Activated CD8-positive, alpha-beta memory T cell treated with anti-CD3 and anti-CD28 coated beads, Interleukin-2, amount 10 ng/mL, durations not matched to agents 7 days and 5 days (primary cell): ENCODE results near the gene MRFAP1. TPM values are rescaled to one million over a fixed set of nuclear protein-coding genes. Genes with fewer than 3 reads are reported as not detected.
A peak's percentile ranks its signal among the peaks of the same experiment; 100 is the strongest.

Experiments
- ATAC-seq: fragments of 150-1000 bp; cut with Tn5 transposase; one replicate; pipeline ENCODE4 v1.10.0; 2021; ENCODE audit warnings: moderate library complexity
- CTCF ChIA-PET: fragments of 350-600 bp; sonication (Branson Sonifier 250); formaldehyde crosslinking; loops from one replicate; lab custom pipeline; 2021; ENCODE audit warnings: antibody characterized with exemption; lab: Charles Lee
- DNase-seq: peaks from one replicate; pipeline ENCODE4 v3.0.0-alpha.2; 2020
- H3K27ac Mint-ChIP-seq: one replicate; pipeline ENCODE4 v1.8.0; 2021; ENCODE audit warnings: mild to moderate bottlenecking, mixed read lengths
- H3K27me3 Mint-ChIP-seq: one replicate; pipeline ENCODE4 v1.8.0; 2021; ENCODE audit warnings: mixed read lengths
- H3K36me3 Mint-ChIP-seq: one replicate; pipeline ENCODE4 v1.8.0; 2021; ENCODE audit warnings: mild to moderate bottlenecking, mixed read lengths
- H3K4me1 Mint-ChIP-seq: one replicate; pipeline ENCODE4 v1.8.0; 2021; ENCODE audit warnings: mixed read lengths
- H3K4me3 Mint-ChIP-seq: one replicate; pipeline ENCODE4 v1.8.0; 2021; ENCODE audit warnings: mild to moderate bottlenecking, moderate library complexity, mixed read lengths
- H3K9me3 Mint-ChIP-seq: one replicate; pipeline ENCODE4 v1.8.0; 2022; ENCODE audit warnings: low read depth, mixed read lengths
- total RNA-seq, 2 experiments: library from RNA; stranded (reverse); gene quantifications; one replicate each; pipeline ENCODE4 v1.2.3, GENCODE V29; 2021

MRFAP1 gene
- total RNA-seq, result 100 to 1,000 TPM; 109 to 122 TPM

DNA sequence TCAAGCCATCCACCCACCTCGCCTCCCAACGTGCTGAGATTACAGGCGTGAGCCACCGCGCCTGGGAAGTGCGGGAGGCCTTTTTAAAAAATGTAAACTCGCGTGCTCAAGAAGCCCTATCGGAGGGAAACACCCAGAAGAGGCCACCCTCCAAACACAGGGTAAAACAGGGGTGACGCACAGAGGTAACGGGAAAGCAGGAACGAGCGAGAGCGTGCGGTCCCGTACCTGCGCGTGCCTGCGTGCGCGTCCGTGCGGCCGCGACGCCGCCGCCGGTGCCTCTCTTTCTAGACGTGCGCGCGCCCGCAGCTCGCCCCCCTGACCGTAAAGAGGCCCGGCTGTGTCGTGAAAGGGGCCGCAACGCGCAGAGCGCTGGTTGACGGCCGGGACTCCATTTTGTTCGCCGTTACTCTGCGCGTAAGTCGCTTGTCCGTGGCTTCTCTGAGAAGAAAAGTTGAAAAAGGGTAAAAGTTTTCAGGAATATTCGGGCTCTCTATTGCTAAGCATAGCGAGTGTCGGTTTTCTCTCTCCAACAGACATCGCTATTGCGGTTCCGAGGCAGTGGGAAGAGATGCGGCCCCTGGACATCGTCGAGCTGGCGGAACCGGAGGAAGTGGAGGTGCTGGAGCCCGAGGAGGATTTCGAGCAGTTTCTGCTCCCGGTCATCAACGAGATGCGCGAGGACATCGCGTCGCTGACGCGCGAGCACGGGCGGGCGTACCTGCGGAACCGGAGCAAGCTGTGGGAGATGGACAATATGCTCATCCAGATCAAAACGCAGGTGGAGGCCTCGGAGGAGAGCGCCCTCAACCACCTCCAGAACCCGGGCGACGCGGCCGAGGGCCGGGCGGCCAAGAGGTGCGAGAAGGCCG, at the start of gene MRFAP1:
MRFAP1 (plus strand) TSS at position 394 of the 872 bp plus-strand sequence; CDS start at position 572, 178 bp downstream.
- H3K9me3 Mint-ChIP-seq, result no peaks in the 10 kb centered on the region
- peak; percentile 96 for DNase-seq
- ATAC-seq, result peak; percentile 83
- peaks cover 35% of the 10 kb centered on the region for H3K36me3 Mint-ChIP-seq
- H3K27me3 Mint-ChIP-seq, result no peaks in the 10 kb centered on the region
- CTCF ChIA-PET, result interaction anchor here (0.6 to 4.0 kb wide), 8 partner anchors 19 to 234 kb away, joined by 3 to 29 read pairs (median 5); partner anchors contain the start of gene BLOC1S4
- H3K4me3 Mint-ChIP-seq, result peak within 1 kb of the TSS; percentile 99
- H3K27ac Mint-ChIP-seq, result peak within 1 kb of the TSS; percentile 100
- peaks cover 23% of the 10 kb centered on the region for H3K4me1 Mint-ChIP-seq

DNA sequence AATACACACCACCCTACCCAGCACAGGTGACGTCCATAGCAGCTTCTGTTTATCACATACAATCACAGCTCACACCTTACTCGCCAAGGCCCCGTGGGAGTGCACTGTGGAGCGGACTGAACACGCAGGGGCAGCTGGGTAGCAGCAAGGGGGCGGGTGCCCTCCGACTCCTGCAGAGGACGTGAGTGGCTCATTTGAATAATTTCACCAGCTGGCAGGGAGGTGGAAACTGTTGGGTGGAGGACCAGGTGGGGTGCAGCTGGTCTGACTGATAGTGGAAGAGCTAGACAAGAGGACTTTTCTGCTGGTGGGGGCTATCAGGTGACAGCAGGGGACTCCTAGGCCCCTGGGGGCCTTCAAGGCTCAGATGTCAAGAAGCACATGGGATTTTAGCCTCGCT, 49.2 kb upstream of the MRFAP1 start:
- peaks cover 5% of the 10 kb centered on the region for H3K36me3 Mint-ChIP-seq
- no peak overlapping the region for H3K27ac Mint-ChIP-seq
- CTCF ChIA-PET, result no interaction called here
- no peaks in the 10 kb centered on the region for H3K27me3 Mint-ChIP-seq
- no peaks in the 10 kb centered on the region for H3K9me3 Mint-ChIP-seq
- no peak for ATAC-seq
- H3K4me1 Mint-ChIP-seq, result no peaks in the 10 kb centered on the region
- no peak for DNase-seq
- H3K4me3 Mint-ChIP-seq, result no peak overlapping the region

DNA sequence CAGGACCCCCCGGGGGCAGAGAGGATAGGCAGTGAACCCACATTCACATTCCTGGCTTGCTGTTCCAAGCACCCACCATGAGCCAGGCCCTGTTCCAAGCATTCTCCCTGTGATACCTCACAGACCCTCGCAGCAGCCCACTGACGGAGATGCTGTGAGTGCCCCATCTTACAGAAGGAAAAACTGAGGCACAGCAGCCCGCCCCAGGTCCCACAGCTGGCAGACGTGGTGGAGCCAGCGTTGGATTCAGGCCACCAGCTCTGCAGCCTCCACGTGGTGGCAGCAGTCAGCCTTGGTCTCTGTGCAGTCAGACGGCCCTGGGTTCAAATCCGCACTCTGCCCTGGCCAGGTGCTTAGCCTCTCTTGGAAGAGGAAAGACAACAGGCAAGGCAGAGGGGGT, 48.7 kb upstream of the MRFAP1 start:
- Mint-ChIP-seq H3K27me3 (no peaks in the 10 kb centered on the region), H3K27ac (no peak overlapping the region), H3K4me1 (no peaks in the 10 kb centered on the region), H3K4me3 (no peak overlapping the region), H3K9me3 (no peaks in the 10 kb centered on the region), H3K36me3 (peaks cover 3% of the 10 kb centered on the region)
- CTCF ChIA-PET, result no interaction called here
- ATAC-seq, result no peak
- no peak for DNase-seq

DNA sequence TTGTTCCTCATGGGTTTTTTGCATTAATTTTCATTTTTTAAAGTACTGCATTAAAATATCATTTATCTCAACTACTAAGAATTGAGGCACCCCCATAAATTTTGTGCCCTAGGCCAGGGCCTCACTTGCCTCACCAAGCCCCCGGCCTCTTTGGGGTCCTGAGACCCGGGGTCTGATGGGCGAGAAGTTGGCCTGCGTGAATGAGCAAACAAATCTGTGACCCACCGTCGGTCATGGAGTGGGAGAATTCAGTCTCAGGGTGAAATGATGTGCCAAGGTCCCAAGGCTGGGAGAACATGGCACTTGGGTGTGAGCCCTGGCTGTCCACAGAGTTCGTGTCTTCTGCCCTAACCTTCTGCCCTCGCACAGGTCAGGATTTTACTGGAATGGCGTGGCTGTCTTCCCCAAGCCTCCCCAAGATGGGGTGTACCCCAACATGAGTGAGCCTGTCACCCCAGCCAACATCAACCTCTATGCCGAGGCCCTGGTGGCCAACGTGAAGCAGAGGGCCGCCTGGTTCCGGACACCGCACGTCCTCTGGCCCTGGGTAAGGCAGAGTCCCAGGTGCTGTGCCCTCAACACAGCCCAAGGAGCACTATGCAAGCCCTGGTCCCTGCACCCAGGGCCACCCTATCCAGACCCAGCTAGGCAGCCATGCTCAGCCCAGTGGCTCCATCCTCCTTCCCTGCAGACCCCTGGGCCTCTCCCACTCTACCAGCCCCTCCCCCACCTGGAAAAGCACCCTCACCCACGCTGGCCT, 47.5 kb upstream of the MRFAP1 start:
- H3K27me3 Mint-ChIP-seq, result no peaks in the 10 kb centered on the region
- DNase-seq (no peak), ATAC-seq (no peak)
- H3K9me3 Mint-ChIP-seq, result no peaks in the 10 kb centered on the region
- H3K4me3 Mint-ChIP-seq, result no peak overlapping the region
- H3K27ac Mint-ChIP-seq, result no peak overlapping the region
- CTCF ChIA-PET, result interaction anchor here (1.1 kb wide), 1 partner anchor 261 kb away, joined by 3 read pairs; no protein-coding TSS in a partner anchor
- peaks cover 3% of the 10 kb centered on the region for H3K36me3 Mint-ChIP-seq
- H3K4me1 Mint-ChIP-seq, result no peaks in the 10 kb centered on the region

DNA sequence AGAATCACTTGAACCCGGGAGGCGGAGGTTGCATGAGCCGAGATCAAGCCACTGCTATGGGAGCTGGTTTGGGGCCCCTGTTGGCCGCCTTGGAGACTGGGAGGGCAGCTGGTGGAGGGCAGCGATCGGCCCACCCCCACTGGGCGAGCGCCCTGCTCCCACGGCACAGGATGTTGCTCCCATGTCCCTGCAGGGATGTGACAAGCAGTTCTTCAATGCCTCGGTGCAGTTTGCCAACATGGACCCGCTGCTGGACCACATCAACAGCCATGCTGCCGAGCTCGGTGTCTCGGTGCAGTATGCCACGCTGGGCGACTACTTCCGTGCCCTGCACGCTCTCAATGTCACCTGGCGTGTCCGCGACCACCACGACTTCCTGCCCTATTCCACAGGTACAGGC, 46.1 kb upstream of the MRFAP1 start:
- CTCF ChIA-PET, result interaction anchor here (1.1 kb wide), 1 partner anchor 263 kb away, joined by 3 read pairs; no protein-coding TSS in a partner anchor
- DNase-seq, result no peak
- no peak overlapping the region for H3K4me3 Mint-ChIP-seq
- H3K36me3 Mint-ChIP-seq, result peaks cover 3% of the 10 kb centered on the region
- H3K9me3 Mint-ChIP-seq, result no peaks in the 10 kb centered on the region
- no peak for ATAC-seq
- H3K4me1 Mint-ChIP-seq, result no peaks in the 10 kb centered on the region
- no peak overlapping the region for H3K27ac Mint-ChIP-seq
- H3K27me3 Mint-ChIP-seq, result no peaks in the 10 kb centered on the region

DNA sequence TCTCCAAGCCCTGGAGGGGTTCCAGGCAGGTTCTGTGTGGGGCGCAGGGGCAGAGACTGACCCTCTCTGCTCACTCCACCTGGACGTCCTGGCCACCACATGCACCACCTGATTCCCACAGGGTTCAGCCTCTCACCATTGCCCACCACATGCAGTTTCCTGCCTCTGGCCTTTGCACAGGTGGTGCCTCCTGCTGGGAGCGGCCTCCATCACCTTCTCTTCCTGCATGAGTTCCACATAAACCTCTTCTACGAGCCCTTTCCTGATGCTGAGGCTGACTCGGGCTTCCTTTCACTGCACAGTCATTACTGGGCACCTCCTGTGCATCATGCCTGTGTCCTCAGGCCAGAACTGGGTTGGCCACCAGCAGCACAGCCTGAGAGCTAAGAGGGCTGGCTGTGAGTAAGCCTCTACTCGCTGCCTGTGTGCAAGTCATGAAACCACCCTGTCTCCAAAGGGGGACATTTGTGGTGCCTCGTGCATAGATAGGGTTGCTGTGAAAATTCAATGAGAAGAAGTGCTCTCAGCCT, 45.6 kb upstream of the MRFAP1 start:
- DNase-seq, result no peak
- CTCF ChIA-PET, result no interaction called here
- H3K27ac Mint-ChIP-seq, result no peak overlapping the region
- ATAC-seq, result no peak
- no peaks in the 10 kb centered on the region for H3K27me3 Mint-ChIP-seq
- H3K36me3 Mint-ChIP-seq, result peaks cover 3% of the 10 kb centered on the region
- H3K9me3 Mint-ChIP-seq, result no peaks in the 10 kb centered on the region
- no peaks in the 10 kb centered on the region for H3K4me1 Mint-ChIP-seq
- no peak overlapping the region for H3K4me3 Mint-ChIP-seq

DNA sequence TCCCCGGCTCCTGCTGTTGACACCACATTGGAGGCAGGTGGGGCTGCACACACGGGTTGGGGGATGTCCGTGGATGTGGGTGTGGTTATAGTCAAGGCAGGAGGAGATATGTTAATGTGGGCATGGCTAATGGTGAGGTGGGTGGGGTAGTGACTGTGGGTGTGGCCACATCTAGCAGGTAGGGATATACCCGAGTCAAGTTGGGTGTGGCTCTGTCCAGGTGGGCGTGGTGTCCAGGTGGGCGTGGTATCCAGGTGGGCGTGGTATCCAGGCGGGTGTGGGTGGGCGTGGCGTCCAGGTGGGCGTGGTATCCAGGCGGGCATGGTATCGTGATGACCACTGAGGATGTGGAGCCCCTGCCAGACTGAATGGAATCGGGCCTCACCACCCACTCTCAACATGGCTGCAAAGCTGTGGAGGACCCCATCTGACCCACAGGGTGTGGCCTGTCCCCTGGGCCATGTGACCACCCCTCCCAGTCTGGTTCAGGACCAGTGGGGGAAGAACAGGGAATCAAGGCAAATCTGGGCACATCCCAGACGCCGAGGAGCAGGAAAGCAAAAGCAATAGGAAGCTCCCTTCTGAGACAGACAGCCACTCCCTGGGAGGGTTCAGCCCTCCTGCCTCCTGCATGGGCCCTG, 44.5 kb upstream of the MRFAP1 start:
- no peaks in the 10 kb centered on the region for H3K27me3 Mint-ChIP-seq
- no peaks in the 10 kb centered on the region for H3K9me3 Mint-ChIP-seq
- DNase-seq (no peak), ATAC-seq (peak; percentile 64)
- CTCF ChIA-PET, result no interaction called here
- H3K36me3 Mint-ChIP-seq, result peaks cover 1% of the 10 kb centered on the region
- no peak overlapping the region for H3K4me3 Mint-ChIP-seq
- H3K4me1 Mint-ChIP-seq, result no peaks in the 10 kb centered on the region
- H3K27ac Mint-ChIP-seq, result no peak overlapping the region

DNA sequence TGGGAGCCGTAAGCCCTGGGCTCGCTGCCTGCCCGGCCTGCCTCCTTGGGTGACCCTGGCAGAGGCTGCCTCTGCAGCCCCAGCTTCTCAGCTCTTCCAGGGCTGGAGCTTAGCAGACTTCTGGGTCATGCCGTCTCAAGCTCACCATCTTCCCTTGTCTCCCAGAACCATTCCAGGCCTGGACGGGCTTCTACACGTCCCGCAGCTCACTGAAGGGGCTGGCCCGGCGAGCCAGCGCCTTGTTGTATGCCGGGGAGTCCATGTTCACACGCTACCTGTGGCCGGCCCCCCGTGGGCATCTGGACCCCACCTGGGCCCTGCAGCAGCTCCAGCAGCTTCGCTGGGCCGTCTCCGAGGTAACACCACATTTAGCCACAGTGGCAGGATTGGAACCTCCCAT, 43.5 kb upstream of the MRFAP1 start:
- Mint-ChIP-seq H3K27ac (no peak overlapping the region), H3K9me3 (no peaks in the 10 kb centered on the region), H3K4me1 (no peaks in the 10 kb centered on the region), H3K27me3 (no peaks in the 10 kb centered on the region), H3K36me3 (peaks cover 5% of the 10 kb centered on the region), H3K4me3 (no peak overlapping the region)
- ATAC-seq (no peak), DNase-seq (no peak)
- CTCF ChIA-PET, result interaction anchor here (1.4 kb wide), 1 partner anchor 22 kb away, joined by 3 read pairs; the partner anchor contains the start of gene MAN2B2

DNA sequence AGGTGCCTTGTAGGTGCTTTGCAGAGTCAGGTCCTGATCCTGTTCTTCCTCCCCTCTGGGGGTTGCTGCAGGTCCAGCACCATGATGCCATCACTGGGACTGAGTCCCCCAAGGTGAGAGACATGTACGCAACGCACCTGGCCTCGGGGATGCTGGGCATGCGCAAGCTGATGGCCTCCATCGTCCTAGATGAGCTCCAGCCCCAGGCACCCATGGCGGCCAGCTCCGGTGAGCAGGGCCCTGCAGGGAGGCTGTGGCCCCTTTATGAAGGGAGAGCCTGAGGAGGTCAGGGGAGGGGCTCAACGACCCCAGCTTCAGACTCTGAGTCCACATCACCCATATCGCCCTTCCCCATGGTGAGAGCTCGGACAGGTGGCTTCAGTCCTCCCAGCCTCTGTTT, 42.4 kb upstream of the MRFAP1 start:
- no peak for ATAC-seq
- Mint-ChIP-seq H3K4me3 (no peak overlapping the region), H3K27me3 (no peaks in the 10 kb centered on the region), H3K4me1 (no peaks in the 10 kb centered on the region), H3K9me3 (no peaks in the 10 kb centered on the region), H3K27ac (no peak overlapping the region), H3K36me3 (peaks cover 15% of the 10 kb centered on the region)
- CTCF ChIA-PET, result interaction anchor here (1.4 to 1.5 kb wide), 2 partner anchors 23 to 348 kb away, joined by 3 read pairs; partner anchors contain the start of gene MAN2B2
- no peak for DNase-seq

DNA sequence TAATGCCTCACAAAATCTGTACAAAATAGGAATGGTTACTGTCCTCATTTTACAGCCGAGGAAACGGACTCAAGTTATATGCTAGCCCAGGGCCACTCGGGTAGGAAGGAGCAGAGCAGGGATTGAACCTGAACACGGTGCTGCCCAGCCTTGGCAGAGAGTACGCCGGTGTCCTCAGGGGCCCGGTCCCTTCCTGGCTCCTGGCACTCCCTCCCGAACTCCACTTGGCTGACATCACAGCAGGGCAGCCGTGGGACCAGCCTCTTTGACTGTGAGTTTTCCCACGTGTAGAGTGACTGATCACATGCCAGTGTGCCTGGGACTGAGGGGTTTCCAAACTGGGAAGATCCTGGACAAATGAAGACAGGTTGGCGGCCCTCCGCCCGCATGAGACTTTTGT, 41.8 kb upstream of the MRFAP1 start:
- H3K36me3 Mint-ChIP-seq, result peaks cover 20% of the 10 kb centered on the region
- no peak overlapping the region for H3K27ac Mint-ChIP-seq

DNA sequence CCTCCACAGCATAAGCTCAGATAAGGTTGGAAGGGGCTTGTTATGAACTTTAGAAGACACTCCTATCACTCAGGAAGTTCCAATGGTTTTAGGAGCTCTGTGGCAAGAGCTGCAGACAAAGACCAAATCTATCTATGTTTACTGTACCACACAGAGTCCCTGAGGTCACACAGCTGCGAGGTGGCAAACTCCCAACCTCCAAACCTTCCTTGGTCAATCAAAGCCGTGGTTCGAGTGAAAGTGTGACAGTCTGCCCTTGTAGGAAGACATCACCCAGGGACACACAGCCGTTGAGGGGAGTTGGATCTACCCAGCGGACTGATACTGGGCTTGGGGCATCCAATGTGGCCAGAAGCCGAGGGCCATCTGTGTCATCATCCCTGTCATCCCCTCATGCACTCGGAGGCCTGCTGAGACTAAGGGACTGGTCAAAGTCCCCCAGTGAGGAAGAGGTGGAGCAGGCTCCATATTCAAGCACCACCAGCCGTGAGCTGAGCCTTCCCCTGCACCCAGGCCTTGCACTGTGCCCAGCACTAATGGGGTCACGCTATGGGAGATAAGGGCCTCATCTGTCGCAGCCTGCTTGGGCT, 38.7 kb upstream of the MRFAP1 start:
- Mint-ChIP-seq H3K27me3 (no peaks in the 10 kb centered on the region), H3K9me3 (peaks cover 7% of the 10 kb centered on the region), H3K27ac (no peak overlapping the region), H3K4me1 (no peaks in the 10 kb centered on the region), H3K4me3 (no peak overlapping the region), H3K36me3 (peaks cover 49% of the 10 kb centered on the region)
- DNase-seq (no peak), ATAC-seq (no peak)
- CTCF ChIA-PET, result no interaction called here

More for the DNA sequence above, 41.8 kb upstream of the MRFAP1 start:
- ATAC-seq (no peak), DNase-seq (no peak)
- CTCF ChIA-PET, result interaction anchor here (1.5 kb wide), 1 partner anchor 349 kb away, joined by 3 read pairs; no protein-coding TSS in a partner anchor
- peaks cover 2% of the 10 kb centered on the region for H3K9me3 Mint-ChIP-seq
- no peak overlapping the region for H3K4me3 Mint-ChIP-seq
- no peaks in the 10 kb centered on the region for H3K27me3 Mint-ChIP-seq
- H3K4me1 Mint-ChIP-seq, result no peaks in the 10 kb centered on the region

DNA sequence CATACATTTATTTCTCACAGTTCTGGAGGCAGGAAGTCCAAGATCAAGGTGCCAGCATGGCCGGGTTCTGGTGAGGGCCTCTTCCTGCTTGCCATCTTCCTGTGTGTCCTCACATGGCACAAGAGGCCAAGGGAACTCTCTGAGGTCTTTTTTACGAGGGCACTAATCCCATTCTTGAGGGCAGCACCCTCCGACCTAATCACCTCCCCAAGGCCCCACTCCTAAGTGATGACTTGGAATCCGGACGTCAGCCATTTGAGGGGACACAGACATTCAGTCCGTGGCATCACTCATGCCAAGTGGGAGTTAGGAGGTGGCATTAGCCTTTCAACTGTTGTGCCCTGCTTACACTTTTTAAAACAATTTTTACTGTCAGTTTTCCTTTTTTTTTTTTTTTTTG, 38.2 kb upstream of the MRFAP1 start:
- no peak for ATAC-seq
- no peaks in the 10 kb centered on the region for H3K27me3 Mint-ChIP-seq
- no peaks in the 10 kb centered on the region for H3K4me1 Mint-ChIP-seq
- H3K27ac Mint-ChIP-seq, result no peak overlapping the region
- no peak for DNase-seq
- CTCF ChIA-PET, result interaction anchor here (0.6 kb wide), 1 partner anchor 247 kb away, joined by 3 read pairs; no protein-coding TSS in a partner anchor
- peaks cover 54% of the 10 kb centered on the region for H3K36me3 Mint-ChIP-seq
- H3K9me3 Mint-ChIP-seq, result peaks cover 7% of the 10 kb centered on the region
- no peak overlapping the region for H3K4me3 Mint-ChIP-seq
